ENCODE results near the gene LLGL2.

LLGL2 gene

GRCh38 chr17:75544250-75544649, 18.8 kb downstream of the LLGL2 start:
- H3K9me3 ChIP-seq = no peaks in the 10 kb centered on the region
- H3K4me3 ChIP-seq = no peak overlapping the region
- H3K4me1 ChIP-seq = peaks cover 11% of the 10 kb centered on the region
- H3K4me2 ChIP-seq = no peak overlapping the region
- peaks cover 36% of the 10 kb centered on the region for H3K36me3 ChIP-seq
- H3K27me3 ChIP-seq = no peaks in the 10 kb centered on the region
- no peak for TF ChIP-seq Cebpa-rat (IDR thresholded peaks at IDR 0.05)
- H3K27ac ChIP-seq = no peak overlapping the region
- peaks cover 20% of the 10 kb centered on the region for H4K20me1 ChIP-seq
- no peak overlapping the region for H3K9ac ChIP-seq

- Histone ChIP-seq H3K4me2 (no peak overlapping the region), H4K20me1 (peaks cover 11% of the 10 kb centered on the region), H3K9ac (no peak overlapping the region), H3K4me3 (no peak overlapping the region), H3K36me3 (peaks cover 30% of the 10 kb centered on the region), H3K27me3 (no peaks in the 10 kb centered on the region), H3K9me3 (no peaks in the 10 kb centered on the region), H3K27ac (no peak overlapping the region), H3K4me1 (peaks cover 11% of the 10 kb centered on the region)
- TF ChIP-seq Cebpa-rat (IDR thresholded peaks at IDR 0.05) = no peak
Measured at GRCh38 chr17:75546181-75546580, 20.7 kb downstream of the LLGL2 start.

- peaks cover 30% of the 10 kb centered on the region for H3K36me3 ChIP-seq
- peaks cover 11% of the 10 kb centered on the region for H3K4me1 ChIP-seq
- H3K4me3 ChIP-seq = no peak overlapping the region
- H3K27ac ChIP-seq = no peak overlapping the region
- TF ChIP-seq Cebpa-rat (IDR thresholded peaks at IDR 0.05) = no peak
- no peak overlapping the region for H3K9ac ChIP-seq
- no peaks in the 10 kb centered on the region for H3K9me3 ChIP-seq
- H3K27me3 ChIP-seq = no peaks in the 10 kb centered on the region
- peaks cover 8% of the 10 kb centered on the region; the same call in 1 of the 2 replicates for H4K20me1 ChIP-seq
- H3K4me2 ChIP-seq = no peak overlapping the region
Measured at GRCh38 chr17:75547091-75547490, 21.6 kb downstream of the LLGL2 start.

- no peak overlapping the region for H3K4me3 ChIP-seq
- no peak overlapping the region for H3K4me2 ChIP-seq
- TF ChIP-seq Cebpa-rat (IDR thresholded peaks at IDR 0.05) = no peak
- H3K27me3 ChIP-seq = no peaks in the 10 kb centered on the region
- no peaks in the 10 kb centered on the region for H3K9me3 ChIP-seq
- peaks cover 11% of the 10 kb centered on the region for H3K4me1 ChIP-seq
- peaks cover 8% of the 10 kb centered on the region; the same call in 1 of the 2 replicates for H4K20me1 ChIP-seq
- peaks cover 22% of the 10 kb centered on the region for H3K36me3 ChIP-seq
- H3K27ac ChIP-seq = no peak overlapping the region
- no peak overlapping the region for H3K9ac ChIP-seq
Measured at GRCh38 chr17:75548813-75549212, 23.3 kb downstream of the LLGL2 start.

GRCh38 chr17:75549246-75550138, 24.0 kb downstream of the LLGL2 start:
- Histone ChIP-seq H3K36me3 (peaks cover 15% of the 10 kb centered on the region; the same call in 1 of the 2 replicates), H3K9ac (no peak overlapping the region), H3K4me2 (no peak overlapping the region), H3K27ac (no peak overlapping the region), H3K9me3 (no peaks in the 10 kb centered on the region), H4K20me1 (peaks cover 8% of the 10 kb centered on the region; the same call in 1 of the 2 replicates), H3K27me3 (no peaks in the 10 kb centered on the region), H3K4me3 (no peak overlapping the region), H3K4me1 (peaks cover 11% of the 10 kb centered on the region)
- no peak for TF ChIP-seq Cebpa-rat (IDR thresholded peaks at IDR 0.05)

- H3K4me1 ChIP-seq = peaks cover 13% of the 10 kb centered on the region
- no peak overlapping the region for H3K9ac ChIP-seq
- H3K27me3 ChIP-seq = no peaks in the 10 kb centered on the region
- peaks cover 4% of the 10 kb centered on the region; the same call in 1 of the 2 replicates for H4K20me1 ChIP-seq
- H3K9me3 ChIP-seq = no peaks in the 10 kb centered on the region
- TF ChIP-seq Cebpa-rat (IDR thresholded peaks at IDR 0.05) = no peak
- H3K36me3 ChIP-seq = peaks cover 14% of the 10 kb centered on the region; the same call in 1 of the 2 replicates
- H3K27ac ChIP-seq = no peak overlapping the region
- no peak overlapping the region for H3K4me2 ChIP-seq
- no peak overlapping the region for H3K4me3 ChIP-seq
Measured at GRCh38 chr17:75550139-75550465, 24.6 kb downstream of the LLGL2 start.

GRCh38 chr17:75551266-75551665, 25.8 kb downstream of the LLGL2 start:
- Histone ChIP-seq H3K36me3 (peaks cover 10% of the 10 kb centered on the region; the same call in 1 of the 2 replicates), H3K4me3 (no peak overlapping the region), H3K9me3 (no peaks in the 10 kb centered on the region), H3K4me2 (no peak overlapping the region), H4K20me1 (no peaks in the 10 kb centered on the region), H3K27ac (no peak overlapping the region), H3K27me3 (no peaks in the 10 kb centered on the region), H3K9ac (no peak overlapping the region), H3K4me1 (peaks cover 24% of the 10 kb centered on the region)
- TF ChIP-seq Cebpa-rat (IDR thresholded peaks at IDR 0.05) = no peak

- Histone ChIP-seq H3K36me3 (peaks cover 7% of the 10 kb centered on the region; the same call in 1 of the 2 replicates), H3K4me1 (peaks cover 38% of the 10 kb centered on the region), H3K9me3 (no peaks in the 10 kb centered on the region), H3K4me3 (no peak overlapping the region), H3K27ac (no peak overlapping the region), H3K4me2 (no peak overlapping the region), H3K9ac (no peak overlapping the region), H3K27me3 (no peaks in the 10 kb centered on the region), H4K20me1 (no peaks in the 10 kb centered on the region)
- TF ChIP-seq Cebpa-rat (IDR thresholded peaks at IDR 0.05) = no peak
Measured at GRCh38 chr17:75552425-75553294, 27.2 kb downstream of the LLGL2 start.

- H3K4me2 ChIP-seq = no peak overlapping the region
- TF ChIP-seq Cebpa-rat (IDR thresholded peaks at IDR 0.05) = no peak
- no peak overlapping the region for H3K4me3 ChIP-seq
- H3K36me3 ChIP-seq = 0 out of 2 replicates have a peak, but pooled peaks cover 4% of the 10 kb centered on the region
- no peaks in the 10 kb centered on the region for H3K9me3 ChIP-seq
- no peaks in the 10 kb centered on the region for H4K20me1 ChIP-seq
- H3K27ac ChIP-seq = no peak overlapping the region
- no peak overlapping the region for H3K9ac ChIP-seq
- no peaks in the 10 kb centered on the region for H3K27me3 ChIP-seq
- H3K4me1 ChIP-seq = peaks cover 43% of the 10 kb centered on the region
Measured at GRCh38 chr17:75553295-75554110, 28.0 kb downstream of the LLGL2 start.

All from BLaER1 (cell line).